HepG2 (cell line): ENCODE measurements around the gene TRMT112. TPM values are rescaled to one million over a fixed set of nuclear protein-coding genes. Genes with fewer than 3 reads are reported as not detected.
A peak's percentile ranks its signal among the peaks of the same experiment; 100 is the strongest.

Source experiments
- FOSL1 ChIP-seq: sonication (generic); formaldehyde crosslinking; IDR thresholded peaks from 2 replicates; pipeline ENCODE4 v1.9.0; 2021; ENCODE audit warnings: missing genetic modification reagents, borderline replicate concordance
- GLI4 ChIP-seq: sonication (generic); formaldehyde crosslinking; IDR thresholded peaks from 2 replicates; pipeline ENCODE4 v1.5.1; 2020; ENCODE audit warnings: missing genetic modification reagents, mild to moderate bottlenecking, moderate library complexity, borderline replicate concordance
- HDAC2 ChIP-seq: sonication (generic); formaldehyde crosslinking; IDR thresholded peaks from 2 replicates; pipeline ENCODE4 v1.4.0; 2020; ENCODE audit warnings: missing genetic modification reagents
- MEIS1 ChIP-seq: sonication (generic); formaldehyde crosslinking; IDR thresholded peaks from 2 replicates; pipeline ENCODE4 v1.9.0; 2021; ENCODE audit warnings: mild to moderate bottlenecking, missing genetic modification reagents, moderate library complexity, borderline replicate concordance
- NFIB ChIP-seq: sonication (generic); formaldehyde crosslinking; IDR thresholded peaks from 2 replicates; pipeline ENCODE4 v1.9.0; 2021; ENCODE audit warnings: missing genetic modification reagents, mild to moderate bottlenecking, borderline replicate concordance
- PHF5A ChIP-seq: IDR thresholded peaks from one replicate; pipeline ENCODE4 v1.6.1; 2018; ENCODE audit warnings: low read depth, missing genetic modification reagents; ENCODE audit not compliant: unreplicated experiment
- POLR2AphosphoS2 ChIP-seq: IDR thresholded peaks from 2 replicates; pipeline ENCODE4 v1.6.1; 2011; ENCODE audit warnings: low read depth, low read length, improper control_type of control experiment
- TCF12 ChIP-seq, 2 experiments: fragments of 450-650 bp in 1 of 2; sonication (generic) in 1 of 2; formaldehyde crosslinking in 1 of 2; IDR thresholded peaks; 2 replicates each; pipeline versions ENCODE4 v1.6.1 to v1.8.0; 2017 to 2022; ENCODE audit warnings: antibody characterized with exemption in 1 of 2, mild to moderate bottlenecking in 1 of 2, missing genetic modification reagents in 1 of 2, moderate library complexity in 1 of 2
- TCF7 ChIP-seq: sonication (generic); IDR thresholded peaks from 2 replicates; pipeline ENCODE4 v1.6.1; 2016; ENCODE audit warnings: antibody characterized with exemption, low read depth
- TMF1 ChIP-seq: sonication (generic); formaldehyde crosslinking; IDR thresholded peaks from 2 replicates; pipeline ENCODE4 v1.8.1; 2022; ENCODE audit warnings: low read depth, missing genetic modification reagents
- ZBTB1 ChIP-seq: sonication (generic); formaldehyde crosslinking; IDR thresholded peaks from 2 replicates; pipeline ENCODE4 v1.4.0; 2020; ENCODE audit warnings: missing genetic modification reagents, borderline replicate concordance
- ZBTB7B ChIP-seq: sonication (generic); formaldehyde crosslinking; IDR thresholded peaks from 2 replicates; pipeline ENCODE4 v1.4.0; 2020; ENCODE audit warnings: missing genetic modification reagents
- ZC3H4 ChIP-seq: sonication (generic); formaldehyde crosslinking; IDR thresholded peaks from 2 replicates; pipeline ENCODE4 v1.4.0; 2020; ENCODE audit warnings: missing genetic modification reagents, borderline replicate concordance
- ZMYM4 ChIP-seq: sonication (generic); formaldehyde crosslinking; IDR thresholded peaks from 2 replicates; pipeline ENCODE4 v1.8.1; 2023; ENCODE audit warnings: mild to moderate bottlenecking, missing genetic modification reagents
- ZNF253 ChIP-seq: sonication (generic); formaldehyde crosslinking; IDR thresholded peaks from 2 replicates; pipeline ENCODE4 v1.8.0; 2022; ENCODE audit warnings: mild to moderate bottlenecking, missing genetic modification reagents, borderline replicate concordance
- ZNF256 ChIP-seq: sonication (generic); formaldehyde crosslinking; conservative IDR thresholded peaks from 2 replicates; pipeline ENCODE4 v1.4.0; 2020; ENCODE audit warnings: missing genetic modification reagents
- ZNF280B ChIP-seq: sonication (generic); formaldehyde crosslinking; IDR thresholded peaks from 2 replicates; pipeline ENCODE4 v1.5.0; 2020; ENCODE audit warnings: missing genetic modification reagents, mild to moderate bottlenecking, borderline replicate concordance
- ZNF329 ChIP-seq: sonication (generic); formaldehyde crosslinking; IDR thresholded peaks from 2 replicates; pipeline ENCODE4 v1.9.0; 2021; ENCODE audit warnings: low read depth, mild to moderate bottlenecking, missing genetic modification reagents
- ZNF333 ChIP-seq: sonication (generic); formaldehyde crosslinking; IDR thresholded peaks from 2 replicates; pipeline ENCODE4 v1.4.0; 2020; ENCODE audit warnings: mild to moderate bottlenecking, missing genetic modification reagents, borderline replicate concordance
- ZNF33A ChIP-seq: sonication (generic); formaldehyde crosslinking; IDR thresholded peaks from 2 replicates; pipeline ENCODE4 v1.5.1; 2020; ENCODE audit warnings: missing genetic modification reagents, mild to moderate bottlenecking, moderate library complexity, borderline replicate concordance
- ZNF430 ChIP-seq: sonication (generic); formaldehyde crosslinking; IDR thresholded peaks from 2 replicates; pipeline ENCODE4 v1.9.0; 2021; ENCODE audit warnings: mild to moderate bottlenecking, missing genetic modification reagents
- ZNF619 ChIP-seq: sonication (generic); formaldehyde crosslinking; IDR thresholded peaks from 2 replicates; pipeline ENCODE4 v1.4.0; 2020; ENCODE audit warnings: mild to moderate bottlenecking, missing genetic modification reagents
- ZNF660 ChIP-seq: sonication (generic); formaldehyde crosslinking; IDR thresholded peaks from 2 replicates; pipeline ENCODE4 v1.5.1; 2020; ENCODE audit warnings: mild to moderate bottlenecking, low read depth, missing genetic modification reagents, borderline replicate concordance
- ZNF776 ChIP-seq: sonication (generic); formaldehyde crosslinking; IDR thresholded peaks from 2 replicates; pipeline ENCODE4 v1.4.0; 2020; ENCODE audit warnings: mild to moderate bottlenecking, missing genetic modification reagents
- polyA plus RNA-seq, 8 experiments: library from polyadenylated mRNA; depleted of rRNA in 3 of 8; stranded (reverse) in 7 of 8; unstranded in 1 of 8; fragments of >200 nt; fragmentation: Illumina TruSeq in 4 of 8; extraction: Trizol in 4 of 8; gene quantifications; 2 replicates each; pipeline versions ENCODE4 v1.2.1 to v1.2.3, GENCODE V29; 2011 to 2016; ENCODE audit warnings: low read depth in 4 of 8, missing spikeins in 1 of 8, mixed read lengths in 1 of 8; ENCODE audit not compliant: insufficient read depth in 1 of 8
- total RNA-seq, 5 experiments: library from RNA; depleted of rRNA; stranded (reverse); fragments of >200 nt; fragmentation: Illumina TruSeq; extraction: Trizol; gene quantifications; 2 replicates each; pipeline ENCODE4 v1.2.3, GENCODE V29; 2016; ENCODE audit warnings: low read depth in 1 of 5
- TF ChIP-seq, protein P1 (sequence below): sonication (generic); formaldehyde crosslinking; IDR thresholded peaks from 2 replicates; pipeline ENCODE4 v1.8.0; 2022; ENCODE audit warnings: missing genetic modification reagents, mild to moderate bottlenecking, moderate library complexity, borderline replicate concordance

Gene TRMT112
- total and polyA plus RNA-seq, 2 of the 13 experiments (the other 11 are each of a cell fraction or from before 2014, with no cell fraction given), result 186 to 409 TPM

DNA sequence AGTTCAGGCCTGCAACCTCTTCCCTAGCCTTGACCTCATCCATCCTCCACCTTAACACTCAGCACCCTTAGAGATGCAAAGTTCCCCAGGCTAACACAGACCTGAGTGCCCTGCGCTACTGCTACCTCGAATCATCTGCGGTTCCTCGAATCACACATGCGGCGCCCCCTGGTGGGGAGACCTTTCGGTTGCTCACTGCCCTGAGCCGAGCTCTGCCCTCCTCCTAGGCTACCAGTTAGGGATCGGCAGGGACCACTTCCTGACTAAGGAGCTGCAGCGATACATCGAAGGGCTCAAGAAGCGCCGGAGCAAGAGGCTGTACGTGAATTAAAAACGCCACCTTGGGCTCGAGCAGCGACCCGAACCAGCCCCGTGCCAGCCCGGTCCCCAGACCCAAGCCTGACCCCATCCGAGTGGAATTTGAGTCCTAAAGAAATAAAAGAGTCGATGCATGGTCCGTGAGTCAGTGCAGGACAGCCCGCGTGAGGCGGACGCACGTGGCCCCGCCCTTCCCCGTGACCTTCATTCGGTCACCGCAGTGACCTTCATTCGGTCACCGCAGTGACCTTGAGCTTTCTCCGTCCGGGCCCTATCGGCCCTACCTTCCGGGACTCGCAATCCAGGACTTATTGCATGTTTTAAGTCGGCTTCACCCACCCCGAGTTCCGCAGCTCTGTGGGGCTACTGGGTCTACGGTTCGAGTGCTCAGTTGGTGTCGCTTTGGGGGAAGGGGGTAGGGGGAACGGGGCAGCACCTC, 12.9 kb downstream of the TRMT112 start (continued):
- TF ChIP-seq ZBTB7B (CRISPR knock-in tag), result peak; percentile 65; the same call in 1 of the 2 replicates
- no peak for TF ChIP-seq GLI4 (CRISPR knock-in tag)
- no peak for TF ChIP-seq PHF5A (CRISPR knock-in tag)
- TF ChIP-seq TMF1 (CRISPR knock-in tag), result no peak
- peak; percentile 36; the same call in 1 of the 2 replicates for TF ChIP-seq ZC3H4 (CRISPR knock-in tag)
- TF ChIP-seq POLR2AphosphoS2, result no peak
- peak; percentile 80; the same call in 1 of the 2 replicates for TF ChIP-seq ZNF430
- no peak for TF ChIP-seq MEIS1 (CRISPR knock-in tag)
- no peak for TF ChIP-seq ZNF619
- TF ChIP-seq ZMYM4 (CRISPR knock-in tag), result no peak
- TF ChIP-seq, protein P1, sequence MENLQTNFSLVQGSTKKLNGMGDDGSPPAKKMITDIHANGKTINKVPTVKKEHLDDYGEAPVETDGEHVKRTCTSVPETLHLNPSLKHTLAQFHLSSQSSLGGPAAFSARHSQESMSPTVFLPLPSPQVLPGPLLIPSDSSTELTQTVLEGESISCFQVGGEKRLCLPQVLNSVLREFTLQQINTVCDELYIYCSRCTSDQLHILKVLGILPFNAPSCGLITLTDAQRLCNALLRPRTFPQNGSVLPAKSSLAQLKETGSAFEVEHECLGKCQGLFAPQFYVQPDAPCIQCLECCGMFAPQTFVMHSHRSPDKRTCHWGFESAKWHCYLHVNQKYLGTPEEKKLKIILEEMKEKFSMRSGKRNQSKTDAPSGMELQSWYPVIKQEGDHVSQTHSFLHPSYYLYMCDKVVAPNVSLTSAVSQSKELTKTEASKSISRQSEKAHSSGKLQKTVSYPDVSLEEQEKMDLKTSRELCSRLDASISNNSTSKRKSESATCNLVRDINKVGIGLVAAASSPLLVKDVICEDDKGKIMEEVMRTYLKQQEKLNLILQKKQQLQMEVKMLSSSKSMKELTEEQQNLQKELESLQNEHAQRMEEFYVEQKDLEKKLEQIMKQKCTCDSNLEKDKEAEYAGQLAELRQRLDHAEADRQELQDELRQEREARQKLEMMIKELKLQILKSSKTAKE, result no peak
- TF ChIP-seq ZNF776 (CRISPR knock-in tag), result no peak
- TF ChIP-seq ZNF256 (CRISPR knock-in tag), result 0 out of 2 replicates have a peak, but pooled peaks have one; percentile 37
- TF ChIP-seq ZNF333 (CRISPR knock-in tag), result no peak
- no peak for TF ChIP-seq ZNF280B
- TF ChIP-seq FOSL1 (CRISPR knock-in tag), result no peak
- TF ChIP-seq ZNF329 (CRISPR knock-in tag), result no peak
- TF ChIP-seq TCF7, result no peak
- TF ChIP-seq ZNF660, result no peak
- no peak for TF ChIP-seq ZBTB1 (CRISPR knock-in tag)
- TF ChIP-seq ZNF253 (CRISPR knock-in tag), result peak; percentile 46; the same call in 1 of the 2 replicates
- no peak for TF ChIP-seq NFIB
- no peak for TF ChIP-seq TCF12 (IDR thresholded peaks at IDR 0.05)
- TF ChIP-seq TCF12 (CRISPR knock-in tag; IDR thresholded peaks at IDR 0.05), result no peak
- peak; percentile 56; the same call in 1 of the 2 replicates for TF ChIP-seq HDAC2
- TF ChIP-seq ZNF33A (CRISPR knock-in tag), result no peak
